ENCODE data around the gene GUCY1A1. TPM values are rescaled to one million over a fixed set of nuclear protein-coding genes. Genes with fewer than 3 reads are reported as not detected.

The GUCY1A1 gene
- polyA plus RNA-seq, 1 experiment: 1.9 TPM

DNA sequence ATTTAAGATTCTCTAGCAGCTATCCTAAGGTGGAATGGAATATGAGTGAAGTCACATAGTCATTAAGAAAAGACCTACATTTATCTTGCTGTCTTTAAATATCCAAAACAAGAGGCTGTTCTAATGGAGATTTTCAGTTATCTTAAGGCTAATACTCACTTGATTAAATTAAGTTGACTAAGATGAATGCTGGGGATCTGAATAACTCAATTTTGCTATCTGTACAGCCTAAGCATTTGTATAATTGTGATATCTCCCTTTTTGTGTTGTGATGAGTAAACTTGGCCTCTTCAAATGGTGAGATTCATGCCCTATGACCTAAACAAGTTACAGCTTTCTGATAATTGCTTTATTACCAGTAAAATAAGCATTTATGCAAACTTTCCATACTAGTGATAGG, 13.6 kb upstream of the GUCY1A1 start:
- H3K27me3 ChIP-seq (ENCODE audit: control insufficient read depth, insufficient read depth, low read length): no peaks in the 10 kb centered on the region
- H3K4me3 ChIP-seq (ENCODE audit: low read depth, low read length): no peak overlapping the region
- ChIA-PET POLR2A (no interaction called here), CTCF (no interaction called here)
- DNase-seq (ENCODE audit: low read depth, low spot score): no peak
- H3K9me3 ChIP-seq (ENCODE audit: control insufficient read depth, insufficient read depth, low read length): no peaks in the 10 kb centered on the region
- no peak overlapping the region for H3K27ac ChIP-seq (ENCODE audit: low read depth, low read length)
- TF ChIP-seq CTCF (IDR thresholded peaks at IDR 0.05; ENCODE audit: low read depth, low read length): no peak

- no peak for DNase-seq (ENCODE audit: low read depth, low spot score)
- H3K27me3 ChIP-seq (ENCODE audit: control insufficient read depth, insufficient read depth, low read length): no peaks in the 10 kb centered on the region
- ChIA-PET CTCF (no interaction called here), POLR2A (no interaction called here)
- no peak for TF ChIP-seq CTCF (IDR thresholded peaks at IDR 0.05; ENCODE audit: low read depth, low read length)
- H3K27ac ChIP-seq (ENCODE audit: low read depth, low read length): no peak overlapping the region
- no peak overlapping the region for H3K4me3 ChIP-seq (ENCODE audit: low read depth, low read length)
- no peaks in the 10 kb centered on the region for H3K9me3 ChIP-seq (ENCODE audit: control insufficient read depth, insufficient read depth, low read length)
Observed at GRCh38 chr4:155656025-155656424, 10.6 kb upstream of the GUCY1A1 start.

- DNase-seq (ENCODE audit: low read depth, low spot score): no peak
- H3K4me3 ChIP-seq (ENCODE audit: low read depth, low read length): no peak overlapping the region
- CTCF ChIA-PET: no interaction called here
Observed at GRCh38 chr4:155657169-155657568, 9.5 kb upstream of the GUCY1A1 start.

GRCh38 chr4:155657985-155658680, 8.5 kb upstream of the GUCY1A1 start:
- H3K27me3 ChIP-seq (ENCODE audit: control insufficient read depth, insufficient read depth, low read length): no peaks in the 10 kb centered on the region
- no peak overlapping the region for H3K4me3 ChIP-seq (ENCODE audit: low read depth, low read length)
- ChIA-PET CTCF (no interaction called here), POLR2A (no interaction called here)
- no peak for TF ChIP-seq CTCF (IDR thresholded peaks at IDR 0.05; ENCODE audit: low read depth, low read length)
- H3K27ac ChIP-seq (ENCODE audit: low read depth, low read length): no peak overlapping the region
- DNase-seq (ENCODE audit: low read depth, low spot score): no peak
- no peaks in the 10 kb centered on the region for H3K9me3 ChIP-seq (ENCODE audit: control insufficient read depth, insufficient read depth, low read length)

More at GRCh38 chr4:155657169-155657568, 9.5 kb upstream of the GUCY1A1 start:
- Histone ChIP-seq H3K27me3 (ENCODE audit: control insufficient read depth, insufficient read depth, low read length) (no peaks in the 10 kb centered on the region), H3K9me3 (ENCODE audit: control insufficient read depth, insufficient read depth, low read length) (no peaks in the 10 kb centered on the region), H3K27ac (ENCODE audit: low read depth, low read length) (no peak overlapping the region)
- no peak for TF ChIP-seq CTCF (IDR thresholded peaks at IDR 0.05; ENCODE audit: low read depth, low read length)
- POLR2A ChIA-PET: no interaction called here

DNA sequence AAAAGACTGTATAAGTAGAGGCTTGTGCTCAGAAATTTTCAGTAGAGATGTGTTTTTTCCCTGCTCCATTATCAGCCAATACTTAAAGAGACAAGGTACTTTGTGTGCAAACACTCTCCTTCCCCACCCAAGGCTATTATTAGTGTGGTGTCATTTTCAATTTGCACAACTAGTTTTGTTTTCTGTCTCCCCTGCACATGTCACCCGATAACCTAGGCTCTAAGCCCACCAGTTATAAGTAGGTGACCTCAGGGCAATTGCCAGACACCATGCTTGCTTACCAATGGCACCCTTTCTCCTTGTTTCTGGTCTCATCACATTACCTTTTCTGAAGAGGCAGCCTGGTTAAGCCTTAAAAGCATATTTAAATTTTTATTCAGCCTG, 8.0 kb upstream of the GUCY1A1 start:
- no peak for DNase-seq (ENCODE audit: low read depth, low spot score)
- no peak overlapping the region for H3K4me3 ChIP-seq (ENCODE audit: low read depth, low read length)
- no peaks in the 10 kb centered on the region for H3K9me3 ChIP-seq (ENCODE audit: control insufficient read depth, insufficient read depth, low read length)
- no peak overlapping the region for H3K27ac ChIP-seq (ENCODE audit: low read depth, low read length)
- POLR2A ChIA-PET: no interaction called here
- CTCF ChIA-PET: no interaction called here
- no peaks in the 10 kb centered on the region for H3K27me3 ChIP-seq (ENCODE audit: control insufficient read depth, insufficient read depth, low read length)
- no peak for TF ChIP-seq CTCF (IDR thresholded peaks at IDR 0.05; ENCODE audit: low read depth, low read length)
